HG02798 (cell line): ENCODE measurements around the gene ZNF473.
"Not testable (repeated sequence)": the region's sequence is repeated elsewhere in the genome, so short reads cannot be mapped to it uniquely, and the experiment has no call there.

Source experiments
- ATAC-seq: cut with Tn5 transposase; IDR thresholded peaks from one replicate; pipeline ENCODE4 v1.9.1; 2021; ENCODE audit warnings: mild to moderate bottlenecking; ENCODE audit not compliant: unreplicated experiment, poor library complexity

The ZNF473 gene

DNA sequence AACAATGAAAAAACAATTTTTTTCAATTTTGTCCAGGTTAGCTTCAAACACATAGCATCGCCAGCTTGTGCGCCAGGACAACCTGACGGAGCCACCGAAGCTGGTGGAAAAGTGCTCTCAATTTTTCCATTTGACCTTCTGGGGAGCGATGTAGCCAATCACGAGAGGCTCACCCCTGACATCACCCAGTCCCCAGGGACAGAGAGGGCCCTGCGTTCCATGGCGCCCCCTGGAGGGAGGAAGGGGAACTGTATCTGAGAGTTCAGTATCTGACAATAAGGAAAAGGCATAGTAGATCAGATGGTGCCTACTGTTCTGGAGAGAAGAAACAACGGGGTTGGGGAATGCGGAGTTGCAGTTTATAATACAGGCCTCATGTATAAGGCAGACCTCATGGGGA lies 64.9 kb downstream of the ZNF473 start:
- not testable (repeated sequence) for ATAC-seq

GRCh38 chr19:50091786-50092185 lies 66.0 kb downstream of the ZNF473 start:
- ATAC-seq, result not testable (repeated sequence)

DNA sequence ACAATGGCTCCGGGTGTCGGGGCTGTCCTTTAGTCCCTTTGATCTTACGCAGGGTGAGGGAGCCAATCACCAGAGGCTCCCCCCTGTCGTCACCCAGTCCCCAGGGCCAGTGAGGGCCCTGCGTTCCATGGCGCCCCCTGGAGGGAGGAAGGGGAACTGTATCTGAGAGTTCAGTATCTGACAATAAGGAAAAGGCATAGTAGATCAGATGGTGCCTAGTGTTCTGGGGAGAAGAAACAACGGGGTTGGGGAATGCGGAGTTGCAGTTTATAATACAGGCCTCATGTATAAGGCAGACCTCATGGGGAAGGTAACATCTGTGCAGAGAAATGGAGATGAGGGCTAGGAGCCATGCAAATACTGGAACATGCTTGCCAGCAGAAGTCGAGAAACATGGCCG lies 66.8 kb downstream of the ZNF473 start:
- not testable (repeated sequence) for ATAC-seq

- ATAC-seq, result not testable (repeated sequence)
Measured at GRCh38 chr19:50097884-50098283, 72.1 kb downstream of the ZNF473 start.

GRCh38 chr19:50098892-50099291 lies 73.1 kb downstream of the ZNF473 start:
- not testable (repeated sequence) for ATAC-seq

- ATAC-seq, result not testable (repeated sequence)
Measured at GRCh38 chr19:50099696-50100095, 73.9 kb downstream of the ZNF473 start.

DNA sequence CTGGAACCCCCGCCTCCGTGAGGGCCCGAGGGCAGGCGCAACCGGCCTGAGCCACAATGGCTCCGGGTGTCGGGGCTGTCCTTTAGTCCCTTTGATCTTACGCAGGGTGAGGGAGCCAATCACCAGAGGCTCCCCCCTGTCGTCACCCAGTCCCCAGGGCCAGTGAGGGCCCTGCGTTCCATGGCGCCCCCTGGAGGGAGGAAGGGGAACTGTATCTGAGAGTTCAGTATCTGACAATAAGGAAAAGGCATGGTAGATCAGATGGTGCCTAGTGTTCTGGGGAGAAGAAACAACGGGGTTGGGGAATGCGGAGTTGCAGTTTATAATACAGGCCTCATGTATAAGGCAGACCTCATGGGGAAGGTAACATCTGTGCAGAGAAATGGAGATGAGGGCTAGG lies 75.1 kb downstream of the ZNF473 start:
- not testable (repeated sequence) for ATAC-seq
